ENCODE results near the gene GNPNAT1.

- TF ChIP-seq CTCF (conservative IDR thresholded peaks at IDR 0.05) = no peak
- TF ChIP-seq EZH2 (IDR thresholded peaks at IDR 0.05; ENCODE audit: low read depth) = no peak
Measured at GRCh38 chr14:52738409-52738808, 53.0 kb downstream of the GNPNAT1 start.

Data from PC-9 (cell line).